ENCODE data around the gene RAB31. TPM values are rescaled to one million over a fixed set of nuclear protein-coding genes. Genes with fewer than 3 reads are reported as not detected.
A peak's percentile ranks its signal among the peaks of the same experiment; 100 is the strongest.

RAB31 gene
- total and polyA plus RNA-seq, 12 donors, result 46.6 to 365 (median 136) TPM

DNA sequence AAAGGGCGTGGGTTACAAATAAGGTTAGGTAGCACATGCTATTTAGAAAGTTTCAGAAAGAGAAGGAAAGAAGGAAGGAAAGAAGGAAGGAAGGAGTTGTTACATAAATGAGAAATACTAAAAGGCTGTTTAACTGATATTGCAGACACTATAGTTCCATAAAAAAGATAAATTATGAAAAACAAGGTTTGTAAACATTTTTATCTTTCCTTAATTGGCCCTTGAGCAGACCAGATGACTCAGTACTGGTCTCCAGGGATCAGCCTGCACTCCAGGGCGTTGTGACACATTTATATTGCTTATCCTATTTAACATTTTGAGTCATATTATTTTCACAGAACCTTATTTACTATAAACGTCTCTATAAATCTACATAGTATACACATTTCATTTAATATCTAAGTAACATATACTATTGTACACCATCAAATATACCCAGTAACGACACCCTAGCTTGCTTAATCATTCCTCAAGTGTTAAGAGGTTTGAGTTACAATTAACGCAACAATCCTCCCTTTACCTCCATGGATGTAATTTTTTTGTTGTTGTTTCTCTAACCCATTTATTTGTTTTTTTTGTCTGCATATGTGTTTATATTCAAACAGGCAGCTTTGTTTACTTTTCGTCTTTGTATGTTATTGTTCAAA lies 2.8 kb upstream of the RAB31 start:
- peaks cover 8 to 30% of the 10 kb centered on the region in 2 donors for H3K4me1 ChIP-seq (replicated peaks in 1 of 2)
- intact Hi-C loops (cut with DNase I), result no loop called here
- H3K4me3 ChIP-seq, result no peak overlapping the region
- H3K9me3 ChIP-seq (replicated peaks in 1 of 3), result no peaks in the 10 kb centered on the region
- WGBS, 4 donors, result 52 to 61% (median 59%) methylated on average over 6 of the region's 6 CpGs
- TF ChIP-seq, protein P1, sequence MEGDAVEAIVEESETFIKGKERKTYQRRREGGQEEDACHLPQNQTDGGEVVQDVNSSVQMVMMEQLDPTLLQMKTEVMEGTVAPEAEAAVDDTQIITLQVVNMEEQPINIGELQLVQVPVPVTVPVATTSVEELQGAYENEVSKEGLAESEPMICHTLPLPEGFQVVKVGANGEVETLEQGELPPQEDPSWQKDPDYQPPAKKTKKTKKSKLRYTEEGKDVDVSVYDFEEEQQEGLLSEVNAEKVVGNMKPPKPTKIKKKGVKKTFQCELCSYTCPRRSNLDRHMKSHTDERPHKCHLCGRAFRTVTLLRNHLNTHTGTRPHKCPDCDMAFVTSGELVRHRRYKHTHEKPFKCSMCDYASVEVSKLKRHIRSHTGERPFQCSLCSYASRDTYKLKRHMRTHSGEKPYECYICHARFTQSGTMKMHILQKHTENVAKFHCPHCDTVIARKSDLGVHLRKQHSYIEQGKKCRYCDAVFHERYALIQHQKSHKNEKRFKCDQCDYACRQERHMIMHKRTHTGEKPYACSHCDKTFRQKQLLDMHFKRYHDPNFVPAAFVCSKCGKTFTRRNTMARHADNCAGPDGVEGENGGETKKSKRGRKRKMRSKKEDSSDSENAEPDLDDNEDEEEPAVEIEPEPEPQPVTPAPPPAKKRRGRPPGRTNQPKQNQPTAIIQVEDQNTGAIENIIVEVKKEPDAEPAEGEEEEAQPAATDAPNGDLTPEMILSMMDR (IDR thresholded peaks at IDR 0.05), result no peak
- no peak for TF ChIP-seq POLR2A (IDR thresholded peaks at IDR 0.05)
- H3K27me3 ChIP-seq, result no peaks in the 10 kb centered on the region
- peak overlapping the region in 1 of 5 donors; percentile 9 for H3K27ac ChIP-seq
- DNase-seq, result peak in 5 of 7 donors; percentile 22 to 67 (median 61)
- H3K36me3 ChIP-seq (replicated peaks in 1 of 2), result no peaks in the 10 kb centered on the region

DNA sequence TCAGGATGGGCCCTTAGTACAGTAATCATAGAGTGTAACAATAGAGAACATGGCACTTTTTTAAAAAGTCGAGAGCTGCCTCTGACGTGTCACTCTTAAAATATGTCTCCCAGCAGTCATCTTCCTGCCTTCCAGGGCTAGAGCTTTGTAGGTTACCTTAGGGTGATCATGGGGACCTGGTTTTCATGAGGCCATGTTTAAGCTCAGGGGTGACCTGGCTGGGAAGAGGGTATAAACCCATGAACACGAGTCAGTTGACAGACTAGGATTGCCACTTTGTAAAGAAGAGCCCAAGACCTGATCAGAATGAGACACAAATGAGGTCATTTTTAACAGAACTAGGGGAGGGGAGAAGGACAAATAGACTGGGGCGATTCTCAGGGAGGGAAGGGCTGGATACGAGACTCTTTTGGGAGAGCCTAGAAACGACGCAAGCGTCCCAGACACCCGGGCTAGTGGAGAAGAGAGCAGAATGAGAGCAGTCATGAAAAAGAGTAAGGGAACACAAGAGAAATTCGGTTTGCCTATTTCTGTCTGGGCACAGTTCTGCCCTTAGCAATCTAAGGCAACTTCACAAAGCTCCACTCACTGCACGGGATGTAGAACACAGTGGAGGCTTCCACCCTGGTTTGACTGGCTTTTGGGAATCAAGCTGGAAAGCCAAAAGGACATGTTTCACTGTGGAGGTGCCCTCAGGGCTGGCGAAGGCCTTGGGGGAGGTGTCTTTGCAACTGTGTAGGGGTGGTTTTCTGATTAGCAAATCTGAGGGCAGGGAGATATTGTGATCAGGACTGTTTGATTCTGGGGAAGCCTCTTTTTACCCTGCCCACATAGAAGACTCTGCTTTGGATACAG lies 1.8 kb upstream of the RAB31 start:
- Histone ChIP-seq H3K27ac (peak overlapping the region in 3 of 5 donors; percentile 98), H3K27me3 (no peaks in the 10 kb centered on the region), H3K4me1 (replicated peaks in 1 of 2) (peaks cover 18 to 39% of the 10 kb centered on the region in 2 donors), H3K4me3 (no peak overlapping the region), H3K36me3 (replicated peaks in 1 of 2) (no peaks in the 10 kb centered on the region), H3K9me3 (replicated peaks in 1 of 3) (no peaks in the 10 kb centered on the region)
- TF ChIP-seq, protein P1 (IDR thresholded peaks at IDR 0.05), result no peak
- no peak for TF ChIP-seq POLR2A (IDR thresholded peaks at IDR 0.05)
- intact Hi-C loops (cut with DNase I), result no loop called here
- no peak for DNase-seq
- 90 to 92% (median 90%) methylated on average over 12 of the region's 12 CpGs for WGBS, 4 donors

DNA sequence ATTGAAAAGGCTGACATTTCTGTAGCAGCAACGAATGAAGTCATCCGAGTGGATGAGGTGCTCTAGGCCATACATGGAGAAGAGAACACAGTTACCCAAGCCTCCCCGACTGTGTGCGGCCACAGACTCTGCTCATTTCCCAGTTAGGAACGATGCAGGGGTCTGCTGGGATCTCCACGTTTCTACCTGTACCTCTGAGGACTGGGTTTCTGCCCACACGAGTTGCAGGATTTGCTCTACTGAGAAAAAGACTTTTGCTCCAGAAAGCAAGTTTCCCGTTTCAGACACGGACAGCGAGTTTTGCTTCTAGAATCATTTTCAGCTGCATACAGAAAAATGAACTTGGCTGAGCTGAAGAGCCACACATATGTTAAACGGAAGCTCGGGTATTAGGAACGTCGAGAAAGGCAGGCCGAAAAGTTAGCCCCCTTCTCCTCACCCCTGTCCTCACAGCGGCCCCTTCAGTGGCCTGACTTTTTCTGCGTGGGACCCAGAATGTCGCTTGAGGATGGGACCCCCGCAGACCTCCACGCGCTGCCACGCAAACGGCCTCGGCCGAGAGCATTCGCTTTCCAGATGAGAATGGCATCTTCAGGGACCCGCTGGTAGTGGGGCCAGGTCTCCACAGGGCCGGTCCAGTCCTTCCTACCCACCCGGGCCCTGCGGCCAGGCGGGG lies 582 bp upstream of the RAB31 start:
- peak overlapping the region in 2 of 4 donors; percentile 20 to 94 for H3K4me3 ChIP-seq
- intact Hi-C loops (cut with DNase I), result no loop called here
- H3K27ac ChIP-seq, result peak overlapping the region; percentile 3 to 98 (median 98)
- DNase-seq, result peak in 1 of 7 donors; percentile 33
- TF ChIP-seq, protein P1 (IDR thresholded peaks at IDR 0.05), result no peak
- no peak for TF ChIP-seq POLR2A (IDR thresholded peaks at IDR 0.05)
- WGBS, 4 donors, result 6 to 12% (median 11%) methylated on average over 24 to 31 of the region's 31 CpGs
- H3K9me3 ChIP-seq (replicated peaks in 1 of 3), result no peaks in the 10 kb centered on the region
- no peaks in the 10 kb centered on the region for H3K27me3 ChIP-seq
- peaks cover 30 to 51% of the 10 kb centered on the region in 2 donors for H3K4me1 ChIP-seq (replicated peaks in 1 of 2)
- H3K36me3 ChIP-seq (replicated peaks in 1 of 2), result no peaks in the 10 kb centered on the region
